ENCODE results near the gene TMPRSS9.

Gene TMPRSS9

GRCh38 chr19:2359992-2360685 lies at the start of gene TMPRSS9:
TSS of gene TMPRSS9 (plus strand) at chr19:2360265. CDS start at chr19:2389786, 29,521 bp downstream.
- Histone ChIP-seq H3K9ac (ENCODE audit: low read length) (no peak within 1 kb of the TSS), H3K27me3 (ENCODE audit: control insufficient read depth, insufficient read depth, low read length) (peaks cover 38% of the 10 kb centered on the region), H3K4me3 (ENCODE audit: low read length) (no peak within 1 kb of the TSS), H3K4me1 (ENCODE audit: control insufficient read depth, insufficient read depth, low read length) (no peaks in the 10 kb centered on the region), H3K36me3 (ENCODE audit: control insufficient read depth, insufficient read depth, low read length) (no peaks in the 10 kb centered on the region), H3K9me3 (ENCODE audit: control insufficient read depth, low read length) (no peaks in the 10 kb centered on the region)

DNA sequence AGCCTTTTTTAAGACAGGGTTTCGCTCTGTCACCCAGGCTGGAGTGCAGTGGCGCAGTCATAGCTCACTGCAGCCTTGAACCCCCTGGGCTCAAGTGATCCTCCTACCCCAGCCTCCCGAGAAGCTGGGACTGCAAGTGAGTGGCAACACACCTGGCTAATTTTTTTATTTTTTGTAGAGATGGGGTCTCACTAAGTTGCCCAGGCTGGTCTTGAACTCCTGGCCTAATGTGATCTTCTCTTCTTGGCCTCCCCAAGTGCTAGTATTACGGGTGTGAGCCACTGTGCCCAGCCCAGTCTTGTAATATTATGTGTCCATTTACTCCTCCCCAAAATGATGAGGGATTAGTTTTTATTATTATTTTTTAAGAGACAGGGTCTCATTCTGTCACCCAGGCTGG lies 49.0 kb upstream of the TMPRSS9 start:
- Histone ChIP-seq H3K9me3 (ENCODE audit: control insufficient read depth, low read length) (no peaks in the 10 kb centered on the region), H3K4me3 (ENCODE audit: low read length) (no peak overlapping the region), H3K36me3 (ENCODE audit: control insufficient read depth, insufficient read depth, low read length) (no peaks in the 10 kb centered on the region), H3K4me1 (ENCODE audit: control insufficient read depth, insufficient read depth, low read length) (no peaks in the 10 kb centered on the region), H3K27me3 (ENCODE audit: control insufficient read depth, insufficient read depth, low read length) (peaks cover 48% of the 10 kb centered on the region), H3K9ac (ENCODE audit: low read length) (no peak overlapping the region)

DNA sequence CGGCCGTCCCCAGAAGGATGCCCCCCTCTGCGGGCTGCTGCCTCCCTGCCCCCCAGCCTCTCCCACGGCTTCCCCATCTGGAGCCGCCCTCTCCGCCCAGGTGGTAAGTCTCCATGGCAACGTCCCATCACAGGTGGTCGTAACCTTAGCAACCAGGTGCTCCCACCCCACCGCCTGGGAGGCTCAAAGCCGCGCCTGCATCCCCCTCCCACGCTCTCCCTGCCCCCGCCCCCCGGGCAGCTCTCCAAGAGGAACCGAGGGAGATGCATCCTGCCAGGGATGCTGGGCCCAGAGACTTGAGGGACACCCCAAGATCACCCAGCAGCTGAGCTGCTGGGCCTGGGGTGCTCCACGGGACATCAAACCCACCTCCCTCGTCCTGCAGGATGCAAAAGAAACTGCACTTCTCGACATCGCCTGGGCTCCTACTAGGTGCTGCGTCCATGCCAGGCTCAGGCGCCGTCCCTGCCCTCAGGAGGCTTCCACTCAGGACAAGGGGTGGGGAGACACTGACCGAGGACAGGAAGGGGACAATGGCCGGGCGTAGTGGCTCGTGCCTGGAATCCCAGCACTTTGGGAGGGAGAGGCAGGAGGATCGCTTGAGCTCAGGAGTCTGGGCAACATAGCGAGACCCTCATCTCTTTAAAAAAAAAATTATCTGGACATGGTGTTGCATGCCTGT lies 47.1 kb upstream of the TMPRSS9 start:
- Histone ChIP-seq H3K9me3 (ENCODE audit: control insufficient read depth, low read length) (no peaks in the 10 kb centered on the region), H3K4me1 (ENCODE audit: control insufficient read depth, insufficient read depth, low read length) (no peaks in the 10 kb centered on the region), H3K9ac (ENCODE audit: low read length) (no peak overlapping the region), H3K27me3 (ENCODE audit: control insufficient read depth, insufficient read depth, low read length) (peaks cover 31% of the 10 kb centered on the region), H3K4me3 (ENCODE audit: low read length) (no peak overlapping the region), H3K36me3 (ENCODE audit: control insufficient read depth, insufficient read depth, low read length) (no peaks in the 10 kb centered on the region)

- H3K9ac ChIP-seq (ENCODE audit: low read length): no peak overlapping the region
- peaks cover 16% of the 10 kb centered on the region for H3K27me3 ChIP-seq (ENCODE audit: control insufficient read depth, insufficient read depth, low read length)
- H3K36me3 ChIP-seq (ENCODE audit: control insufficient read depth, insufficient read depth, low read length): no peaks in the 10 kb centered on the region
- H3K9me3 ChIP-seq (ENCODE audit: control insufficient read depth, low read length): no peaks in the 10 kb centered on the region
- H3K4me3 ChIP-seq (ENCODE audit: low read length): no peak overlapping the region
- H3K4me1 ChIP-seq (ENCODE audit: control insufficient read depth, insufficient read depth, low read length): no peaks in the 10 kb centered on the region
These were observed 44.8 kb upstream of the TMPRSS9 start for GRCh38 chr19:2315121-2315817.

GRCh38 chr19:2315818-2316353 lies 44.2 kb upstream of the TMPRSS9 start:
- no peaks in the 10 kb centered on the region for H3K4me1 ChIP-seq (ENCODE audit: control insufficient read depth, insufficient read depth, low read length)
- peaks cover 14% of the 10 kb centered on the region for H3K27me3 ChIP-seq (ENCODE audit: control insufficient read depth, insufficient read depth, low read length)
- no peaks in the 10 kb centered on the region for H3K36me3 ChIP-seq (ENCODE audit: control insufficient read depth, insufficient read depth, low read length)
- H3K4me3 ChIP-seq (ENCODE audit: low read length): no peak overlapping the region
- H3K9ac ChIP-seq (ENCODE audit: low read length): no peak overlapping the region
- no peaks in the 10 kb centered on the region for H3K9me3 ChIP-seq (ENCODE audit: control insufficient read depth, low read length)

DNA sequence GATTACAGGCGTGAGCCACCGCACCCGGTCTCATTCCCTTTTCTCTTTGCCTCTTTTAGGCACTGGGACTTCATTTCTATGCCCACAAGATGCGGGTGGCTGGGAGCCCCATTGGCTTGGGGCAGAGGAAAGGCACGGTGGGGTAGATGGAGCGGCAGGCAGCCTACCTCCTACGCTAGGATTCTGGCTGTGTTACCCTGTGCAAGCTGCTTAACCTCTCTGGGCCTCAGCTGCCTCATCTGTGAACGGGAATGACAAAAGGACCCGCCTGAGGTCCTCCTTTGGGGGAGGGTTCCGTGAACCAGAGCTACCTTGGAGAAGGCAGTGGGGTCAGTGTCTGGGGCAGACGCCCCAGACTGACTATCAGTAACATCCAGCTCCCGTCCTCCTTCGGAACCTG lies 42.8 kb upstream of the TMPRSS9 start:
- no peak overlapping the region for H3K9ac ChIP-seq (ENCODE audit: low read length)
- H3K36me3 ChIP-seq (ENCODE audit: control insufficient read depth, insufficient read depth, low read length): no peaks in the 10 kb centered on the region
- no peaks in the 10 kb centered on the region for H3K4me1 ChIP-seq (ENCODE audit: control insufficient read depth, insufficient read depth, low read length)
- H3K4me3 ChIP-seq (ENCODE audit: low read length): no peak overlapping the region
- no peaks in the 10 kb centered on the region for H3K9me3 ChIP-seq (ENCODE audit: control insufficient read depth, low read length)
- H3K27me3 ChIP-seq (ENCODE audit: control insufficient read depth, insufficient read depth, low read length): peaks cover 11% of the 10 kb centered on the region

GRCh38 chr19:2317756-2318155 lies 42.3 kb upstream of the TMPRSS9 start:
- Histone ChIP-seq H3K27me3 (ENCODE audit: control insufficient read depth, insufficient read depth, low read length) (peaks cover 6% of the 10 kb centered on the region), H3K4me3 (ENCODE audit: low read length) (no peak overlapping the region), H3K9ac (ENCODE audit: low read length) (no peak overlapping the region), H3K4me1 (ENCODE audit: control insufficient read depth, insufficient read depth, low read length) (no peaks in the 10 kb centered on the region), H3K9me3 (ENCODE audit: control insufficient read depth, low read length) (no peaks in the 10 kb centered on the region), H3K36me3 (ENCODE audit: control insufficient read depth, insufficient read depth, low read length) (no peaks in the 10 kb centered on the region)

DNA sequence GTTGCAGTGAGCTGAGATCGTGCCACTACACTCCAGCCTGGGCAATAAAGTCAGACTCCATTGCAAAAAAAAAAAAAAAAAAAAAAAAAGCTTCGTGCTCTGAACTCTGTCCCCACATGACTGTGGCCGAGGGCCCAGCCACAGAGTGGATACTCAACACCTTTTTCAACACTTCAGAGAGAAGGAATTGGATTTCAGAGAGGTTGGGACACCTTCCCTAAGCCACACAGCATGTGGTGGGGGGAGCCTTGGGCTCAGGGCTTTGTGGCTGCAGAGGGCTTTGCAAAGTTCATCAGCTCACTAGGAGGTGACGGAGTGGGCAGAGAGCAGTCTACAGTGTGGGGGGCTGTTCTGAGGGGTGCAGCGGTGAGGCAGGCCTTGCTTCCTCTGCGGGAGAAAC lies 41.1 kb upstream of the TMPRSS9 start:
- H3K27me3 ChIP-seq (ENCODE audit: control insufficient read depth, insufficient read depth, low read length): no peaks in the 10 kb centered on the region
- H3K36me3 ChIP-seq (ENCODE audit: control insufficient read depth, insufficient read depth, low read length): no peaks in the 10 kb centered on the region
- no peaks in the 10 kb centered on the region for H3K9me3 ChIP-seq (ENCODE audit: control insufficient read depth, low read length)
- no peak overlapping the region for H3K4me3 ChIP-seq (ENCODE audit: low read length)
- H3K9ac ChIP-seq (ENCODE audit: low read length): no peak overlapping the region
- H3K4me1 ChIP-seq (ENCODE audit: control insufficient read depth, insufficient read depth, low read length): no peaks in the 10 kb centered on the region

- H3K9me3 ChIP-seq (ENCODE audit: control insufficient read depth, low read length): no peaks in the 10 kb centered on the region
- H3K4me1 ChIP-seq (ENCODE audit: control insufficient read depth, insufficient read depth, low read length): no peaks in the 10 kb centered on the region
- H3K4me3 ChIP-seq (ENCODE audit: low read length): no peak overlapping the region
- H3K9ac ChIP-seq (ENCODE audit: low read length): no peak overlapping the region
- no peaks in the 10 kb centered on the region for H3K36me3 ChIP-seq (ENCODE audit: control insufficient read depth, insufficient read depth, low read length)
- H3K27me3 ChIP-seq (ENCODE audit: control insufficient read depth, insufficient read depth, low read length): no peaks in the 10 kb centered on the region
These were observed 40.5 kb upstream of the TMPRSS9 start for GRCh38 chr19:2319551-2319950.

DNA sequence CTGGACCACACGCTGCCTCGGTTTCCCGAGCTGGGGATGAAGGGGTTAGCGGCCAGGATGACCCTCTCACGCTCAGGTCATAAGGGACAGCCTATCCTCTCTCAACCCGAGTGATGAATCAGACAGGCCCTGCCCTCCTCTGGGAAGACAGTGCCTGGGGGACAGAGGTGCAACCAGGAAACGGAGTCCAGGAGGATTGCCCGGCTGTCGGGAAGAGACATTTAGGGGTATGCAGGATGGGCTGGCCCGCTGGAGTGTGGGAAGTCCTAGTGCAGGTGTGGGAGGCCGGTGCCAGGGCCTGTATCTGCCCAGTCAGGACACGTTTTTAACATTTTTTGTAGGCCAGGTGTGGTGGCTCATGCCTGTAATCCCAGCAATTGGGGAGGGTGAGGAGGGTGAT lies 40.0 kb upstream of the TMPRSS9 start:
- Histone ChIP-seq H3K27me3 (ENCODE audit: control insufficient read depth, insufficient read depth, low read length) (no peaks in the 10 kb centered on the region), H3K9me3 (ENCODE audit: control insufficient read depth, low read length) (no peaks in the 10 kb centered on the region), H3K4me1 (ENCODE audit: control insufficient read depth, insufficient read depth, low read length) (no peaks in the 10 kb centered on the region), H3K4me3 (ENCODE audit: low read length) (no peak overlapping the region), H3K36me3 (ENCODE audit: control insufficient read depth, insufficient read depth, low read length) (no peaks in the 10 kb centered on the region), H3K9ac (ENCODE audit: low read length) (no peak overlapping the region)

DNA sequence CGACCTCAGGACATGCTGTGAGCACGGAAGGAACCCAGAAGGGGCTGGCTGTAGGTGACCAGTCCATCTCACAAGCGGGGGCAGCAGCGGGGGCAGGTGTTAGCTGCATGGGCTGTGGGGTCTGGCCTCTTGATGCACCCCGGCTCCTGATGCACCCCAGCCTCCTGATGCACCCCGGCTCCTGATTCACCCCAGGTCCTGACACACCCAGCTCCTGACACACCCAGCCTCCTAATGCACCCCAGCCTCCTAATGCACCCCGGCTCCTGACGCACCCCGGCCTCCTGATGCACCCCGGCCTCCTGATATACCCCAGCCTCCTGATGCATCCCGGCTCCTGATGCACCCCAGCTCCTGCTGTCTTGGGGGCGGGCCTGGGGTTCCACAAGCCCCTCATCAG lies 39.1 kb upstream of the TMPRSS9 start:
- no peaks in the 10 kb centered on the region for H3K36me3 ChIP-seq (ENCODE audit: control insufficient read depth, insufficient read depth, low read length)
- no peak overlapping the region for H3K4me3 ChIP-seq (ENCODE audit: low read length)
- H3K4me1 ChIP-seq (ENCODE audit: control insufficient read depth, insufficient read depth, low read length): no peaks in the 10 kb centered on the region
- no peaks in the 10 kb centered on the region for H3K9me3 ChIP-seq (ENCODE audit: control insufficient read depth, low read length)
- H3K27me3 ChIP-seq (ENCODE audit: control insufficient read depth, insufficient read depth, low read length): no peaks in the 10 kb centered on the region
- H3K9ac ChIP-seq (ENCODE audit: low read length): no peak overlapping the region

All from mucosa of stomach (tissue), 1 donor.